Testis (tissue), 2 donors: Measurements from ENCODE around the gene PDZD8.

ENCODE experiments used
- CTCF ChIP-seq, 3 experiments: fragments of 450-650 bp in 2 of 3; fragments of 200-600 bp in 1 of 3; sonication (generic) in 1 of 3; IDR thresholded peaks; one replicate each; pipeline ENCODE4 v1.5.1; 2016 to 2019; ENCODE audit warnings: antibody characterized with exemption in 3 of 3, mild to moderate bottlenecking in 2 of 3, moderate library complexity in 1 of 3
- POLR2A ChIP-seq: fragments of 450-650 bp; IDR thresholded peaks from one replicate; pipeline ENCODE4 v1.6.1; 2017; ENCODE audit warnings: antibody characterized with exemption, mild to moderate bottlenecking, moderate library complexity

GRCh38 chr10:117268907-117269306, 106.3 kb downstream of the PDZD8 start:
- no peak for TF ChIP-seq CTCF (IDR thresholded peaks at IDR 0.05)
- TF ChIP-seq POLR2A, result no peak
